SKM-1 (cell line): ENCODE data around the gene SYTL5.
A peak's percentile ranks its signal among the peaks of the same experiment; 100 is the strongest.
"Not testable (repeated sequence)": the region's sequence is repeated elsewhere in the genome, so short reads cannot be mapped to it uniquely, and the experiment has no call there.

ENCODE experiments used
- DNase-seq: peaks from one replicate; lab custom pipeline; 2025; ENCODE audit not compliant: unreplicated experiment; lab: John Stamatoyannopoulos, UW

The SYTL5 gene

DNA sequence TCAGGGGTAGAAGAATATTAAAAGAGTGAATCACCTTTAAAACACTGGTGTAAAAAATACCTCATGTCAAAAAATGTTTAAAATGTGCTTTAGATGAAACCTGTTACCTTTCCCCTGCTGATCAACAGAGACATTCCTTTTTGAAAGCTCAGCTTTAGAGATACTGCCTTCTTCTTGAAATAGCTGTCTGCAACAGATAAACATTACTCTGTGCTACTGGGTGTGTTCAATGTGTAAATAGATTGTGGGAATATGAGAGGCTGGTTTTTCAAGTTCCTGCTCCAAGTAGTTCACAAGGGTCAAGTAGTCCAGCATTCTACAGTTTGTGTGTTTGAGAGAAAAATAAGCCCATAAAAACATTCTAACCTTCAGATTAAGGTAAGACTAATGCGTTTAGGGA lies at the start of gene SYTL5:
SYTL5 (plus strand) TSS at position 263 of the 400 bp plus-strand sequence. CDS start 27,337 bp downstream, outside the sequence.
- DNase-seq = no peak

DNA sequence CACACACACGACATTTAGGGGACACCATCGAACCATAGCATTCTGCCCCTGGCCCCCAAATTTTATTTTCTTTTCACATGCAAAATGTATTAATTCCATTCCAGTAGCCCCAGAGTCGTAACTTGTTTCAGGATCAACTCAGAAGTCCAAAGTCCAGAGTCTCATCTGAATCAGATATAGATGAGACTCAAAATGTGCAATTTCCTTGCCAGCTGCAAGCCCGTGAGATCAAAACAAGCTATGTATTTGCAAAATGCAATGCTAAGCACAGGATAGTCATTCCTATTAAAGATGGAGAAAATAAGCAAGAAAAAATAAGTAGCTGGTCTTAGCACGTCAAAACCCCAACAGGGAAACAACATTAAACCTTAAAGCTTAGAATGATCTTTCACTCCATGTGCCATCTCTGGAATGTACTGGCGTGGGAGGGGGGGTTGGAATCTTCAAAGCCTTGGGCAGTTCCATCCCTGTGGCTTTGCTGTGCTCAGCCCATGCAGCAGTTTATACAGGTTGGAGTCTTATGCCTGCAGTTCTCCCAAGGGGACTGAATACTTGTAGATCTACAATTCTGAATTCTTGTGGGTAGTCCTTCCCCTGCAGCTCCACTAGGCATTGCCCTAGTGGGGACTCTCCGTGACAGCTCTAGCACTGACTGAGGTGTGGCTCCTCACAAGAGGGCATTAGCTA lies 47.7 kb upstream of the SYTL5 start:
- no peak for DNase-seq

GRCh38 chrX:37959212-37960021 lies 46.9 kb upstream of the SYTL5 start:
- no peak for DNase-seq

- DNase-seq = no peak
Measured at GRCh38 chrX:37961118-37961517, 45.2 kb upstream of the SYTL5 start.

GRCh38 chrX:37967714-37968113 lies 38.6 kb upstream of the SYTL5 start:
- no peak for DNase-seq

GRCh38 chrX:37975421-37975820 lies 30.9 kb upstream of the SYTL5 start:
- DNase-seq = no peak

GRCh38 chrX:37976153-37976552 lies 30.2 kb upstream of the SYTL5 start:
- no peak for DNase-seq

DNA sequence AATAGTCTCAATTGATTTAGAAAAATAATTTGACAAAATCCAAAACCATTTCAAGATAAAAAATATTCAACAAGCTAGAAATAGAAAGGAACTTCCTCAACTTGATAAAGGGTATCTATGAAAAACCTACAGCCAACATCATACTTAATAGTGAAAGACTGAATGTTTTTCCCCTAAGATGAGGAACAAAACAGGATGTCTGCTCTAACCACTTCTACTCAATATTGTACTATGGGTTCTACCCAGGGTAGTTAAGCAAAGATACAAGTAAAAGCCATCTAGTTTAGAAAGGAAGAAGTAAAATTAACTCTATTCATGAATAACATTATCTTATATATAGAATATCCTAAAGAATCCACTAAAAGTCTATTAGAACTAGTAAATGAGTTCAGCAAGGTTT lies 21.5 kb upstream of the SYTL5 start:
- no peak for DNase-seq

- DNase-seq = no peak
Measured at GRCh38 chrX:37986893-37987292, 19.5 kb upstream of the SYTL5 start.

- no peak for DNase-seq
Measured at GRCh38 chrX:37989304-37989703, 17.0 kb upstream of the SYTL5 start.

DNA sequence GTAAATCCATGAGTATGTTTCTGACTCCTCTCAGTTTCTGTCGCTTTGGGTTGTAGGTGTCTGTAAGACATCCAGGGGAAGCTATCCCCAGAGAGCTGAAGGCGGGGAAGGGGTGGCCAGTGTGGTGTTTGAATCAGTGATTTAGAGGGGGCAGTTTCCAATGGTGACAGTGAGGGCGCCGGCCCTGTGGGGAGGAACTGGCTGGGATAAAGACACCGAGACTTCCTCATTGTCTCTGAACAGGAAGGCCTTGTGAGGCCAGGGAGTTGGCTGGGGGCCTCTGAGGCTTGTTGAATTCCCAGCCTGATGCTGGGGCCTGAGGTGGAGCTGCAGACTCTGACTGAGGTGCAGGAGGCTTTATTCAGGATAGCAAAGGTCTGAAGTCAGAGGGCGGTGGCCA lies 15.1 kb upstream of the SYTL5 start:
- not testable (repeated sequence) for DNase-seq

- DNase-seq = no peak
Measured at GRCh38 chrX:37993176-37993575, 13.2 kb upstream of the SYTL5 start.

GRCh38 chrX:37993837-37994619 lies 12.3 kb upstream of the SYTL5 start:
- DNase-seq = peak; percentile 24

DNA sequence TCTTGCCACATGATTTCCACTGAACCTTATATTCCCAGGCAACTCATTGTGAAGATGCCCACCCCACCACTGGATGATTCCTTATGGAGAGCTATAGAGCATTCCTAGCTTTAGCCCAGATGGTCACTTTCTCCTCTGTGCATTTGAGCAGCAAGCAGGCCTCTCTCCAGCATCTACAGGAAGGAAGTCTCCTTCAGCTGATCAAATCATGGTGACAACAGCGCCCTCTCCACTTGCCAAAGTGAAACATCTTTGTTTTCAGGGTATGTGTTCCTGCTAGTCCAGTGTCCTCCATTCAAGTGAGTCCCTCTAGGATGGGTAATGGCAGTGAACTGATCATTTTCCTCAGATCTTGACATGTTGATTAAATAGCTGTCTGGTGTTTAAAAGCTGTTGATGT lies 10.9 kb upstream of the SYTL5 start:
- DNase-seq = no peak

GRCh38 chrX:37997096-37997495 lies 9.3 kb upstream of the SYTL5 start:
- no peak for DNase-seq

DNA sequence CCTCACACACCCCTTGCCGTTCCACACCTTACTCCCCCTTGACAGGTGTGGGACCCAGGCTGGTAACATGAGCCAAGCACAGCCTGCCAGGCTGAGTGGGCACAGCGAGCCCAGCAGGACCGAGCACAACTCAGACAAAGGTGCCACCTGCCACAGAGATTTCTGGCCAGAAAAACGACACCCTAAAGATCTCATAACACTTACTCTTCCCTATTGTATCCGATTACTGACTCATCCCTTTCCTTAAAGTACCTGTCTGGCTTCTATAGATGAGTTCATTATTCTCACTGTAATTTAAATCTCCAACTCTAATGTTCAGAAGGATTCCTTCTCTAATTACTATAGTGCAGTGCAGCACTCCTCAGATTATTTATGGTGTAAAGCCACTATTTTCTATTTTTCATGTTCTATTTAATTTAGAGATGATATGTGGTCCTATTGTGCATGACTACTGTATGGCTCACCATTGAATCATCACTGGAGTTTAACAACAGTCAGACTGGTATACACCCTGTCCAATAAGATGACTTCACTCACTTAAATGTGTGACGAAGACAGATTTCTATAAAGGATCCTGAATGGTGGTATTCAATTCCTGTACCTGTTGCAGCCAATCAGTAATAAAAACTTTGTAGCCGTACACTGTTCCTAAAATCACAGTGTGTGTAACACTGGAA lies 7.6 kb upstream of the SYTL5 start:
- DNase-seq = no peak

GRCh38 chrX:38000706-38001105 lies 5.6 kb upstream of the SYTL5 start:
- no peak for DNase-seq

DNA sequence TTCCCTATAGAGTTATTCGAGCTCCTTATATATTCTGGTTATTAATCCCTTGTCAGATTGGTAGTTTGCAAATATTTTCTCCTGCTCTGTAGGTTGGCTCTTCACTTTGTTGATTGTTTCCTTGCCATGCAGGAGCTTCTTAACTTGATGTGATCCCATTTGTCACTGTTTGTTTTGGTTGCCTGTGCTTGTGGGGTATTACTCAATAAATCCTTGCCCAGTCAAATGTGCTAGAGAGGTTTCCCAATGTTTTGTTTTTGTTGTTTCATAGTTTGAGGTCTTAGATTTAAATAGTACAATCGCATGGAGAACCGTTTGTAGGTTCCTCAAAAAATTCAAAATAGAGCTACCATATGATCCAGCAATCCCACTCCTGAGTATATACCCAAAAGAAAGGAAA lies 2.3 kb upstream of the SYTL5 start:
- DNase-seq = no peak

DNA sequence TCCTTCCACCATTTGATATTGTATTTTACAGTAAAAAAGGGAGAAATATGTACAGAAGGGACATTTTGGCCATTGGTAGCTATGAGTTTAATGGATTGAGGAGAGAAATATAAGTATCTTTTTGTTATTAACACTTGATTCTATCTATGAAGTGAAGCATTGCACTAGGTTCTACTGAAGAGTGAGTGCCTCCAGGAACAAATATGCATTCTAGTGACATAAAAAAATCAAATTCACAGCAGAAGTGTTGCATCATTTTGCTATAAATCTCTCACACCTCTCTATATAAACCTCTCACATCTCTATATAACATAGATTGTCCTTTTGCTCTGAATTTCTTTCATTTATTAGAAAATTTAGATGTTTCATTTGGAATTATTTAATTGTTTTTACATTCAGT lies 425 bp downstream of the SYTL5 start:
- no peak for DNase-seq

DNA sequence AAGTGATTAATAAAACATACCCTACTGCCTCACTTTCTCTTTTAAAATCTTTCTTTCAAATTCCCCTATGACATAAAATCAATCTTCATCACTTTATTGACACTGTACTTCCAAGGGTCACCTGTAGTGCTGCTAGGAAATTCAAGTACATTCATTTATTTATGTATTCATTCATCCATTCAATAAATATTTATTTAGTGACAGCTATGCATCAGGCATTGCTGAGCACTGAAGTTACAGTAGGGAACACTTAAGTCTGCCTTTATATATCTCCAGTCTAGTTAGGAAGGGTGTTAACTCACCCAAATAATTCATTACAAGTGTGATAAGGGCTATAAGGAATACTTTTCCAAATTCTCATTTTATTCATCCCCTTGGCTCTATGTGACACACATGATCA lies 2.3 kb downstream of the SYTL5 start:
- no peak for DNase-seq

DNA sequence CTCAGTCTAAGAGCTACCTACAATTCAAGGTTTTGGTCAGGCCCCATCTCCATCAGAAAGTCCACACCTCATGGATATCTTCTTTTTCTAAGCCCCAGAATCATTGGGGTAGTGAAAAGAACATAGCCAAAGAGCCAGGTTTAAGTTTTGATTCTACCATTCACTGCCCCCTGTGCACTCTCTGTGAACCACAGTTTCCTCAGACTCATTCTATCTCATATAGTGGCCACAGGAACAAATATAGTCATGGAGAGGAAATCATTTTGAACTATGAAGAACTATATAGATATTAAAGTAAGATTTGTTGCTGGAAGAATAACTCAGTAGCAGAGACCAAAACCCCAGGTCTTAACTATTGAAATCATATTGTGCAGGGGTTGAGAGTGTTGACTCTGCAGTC lies 3.3 kb downstream of the SYTL5 start:
- no peak for DNase-seq
